Uterus (tissue), 4 donors: ENCODE results near the gene CCDC136. TPM values are rescaled to one million over a fixed set of nuclear protein-coding genes. Genes with fewer than 3 reads are reported as not detected.

Experiments used
- DNase-seq, 2 donors: peaks; one replicate each; pipeline ENCODE4 v3.0.0-alpha.2; 2019 to 2020
- H3K27ac ChIP-seq, 2 donors: fragments of 200-600 bp; sonication (generic); 1 replicate in 1 of 2; 2 replicates in 1 of 2; pipeline ENCODE4 v1.5.1; 2016 to 2018
- H3K27me3 ChIP-seq, 2 donors: fragments of 200-600 bp; sonication (generic); one replicate each; pipeline ENCODE4 v1.5.1; 2018 to 2019; ENCODE audit warnings: control low read depth in 1 of 2
- H3K36me3 ChIP-seq, 2 donors: fragments of 200-600 bp; sonication (generic); one replicate each; pipeline ENCODE4 v1.5.1; 2019; ENCODE audit warnings: control low read depth in 1 of 2
- H3K4me1 ChIP-seq, 2 donors: fragments of 200-600 bp; sonication (generic); one replicate each; pipeline ENCODE4 v1.5.1; 2018 to 2019; ENCODE audit warnings: control low read depth in 1 of 2
- H3K4me3 ChIP-seq, 2 donors: fragments of 200-600 bp; sonication (generic); 1 replicate in 1 of 2; 2 replicates in 1 of 2; pipeline ENCODE4 v1.5.1; 2018 to 2019; ENCODE audit warnings: mild to moderate bottlenecking in 1 of 2
- H3K9me3 ChIP-seq, 2 donors: fragments of 200-600 bp; sonication (generic); one replicate each; pipeline ENCODE4 v1.5.1; 2019; ENCODE audit warnings: control low read depth in 1 of 2
- POLR2A ChIP-seq, 2 donors: fragments of 450-650 bp; IDR thresholded peaks; one replicate each; pipeline ENCODE4 v1.6.1; 2016; ENCODE audit warnings: antibody characterized with exemption in 2 of 2, mild to moderate bottlenecking in 1 of 2, moderate library complexity in 1 of 2
- intact Hi-C: fragments of 100-400 bp; cut with DNase I; formaldehyde crosslinking; loops from one replicate; pipeline ENCODE4 v1.15.1; 2023; ENCODE audit warnings: low total_unique reads
- total RNA-seq, 4 donors: library from RNA; depleted of rRNA in 3 of 4; stranded (reverse); fragments of >200 nt in 3 of 4; gene quantifications; one replicate each; pipeline versions ENCODE4 v1.1.0 to v1.2.4, GENCODE V29; 2014 to 2023
- TF ChIP-seq, protein P1 (sequence below), 4 experiments: fragments of 200-600 bp in 2 of 4; fragments of 450-650 bp in 2 of 4; sonication (generic) in 2 of 4; IDR thresholded peaks; one replicate each; pipeline ENCODE4 v1.5.1; 2016 to 2019; ENCODE audit warnings: antibody characterized with exemption in 4 of 4, mild to moderate bottlenecking in 2 of 4, moderate library complexity in 1 of 4
- donor health status: DM: yes; HTN: yes; CAD: no.

CCDC136 gene
- total RNA-seq, 4 donors from 2014 or later = 11.5 to 26.4 (median 14.8) TPM

- Histone ChIP-seq H3K27me3 (no peaks in the 10 kb centered on the region), H3K9me3 (no peaks in the 10 kb centered on the region), H3K4me3 (no peak overlapping the region), H3K27ac (no peak overlapping the region), H3K4me1 (peaks cover 5 to 19% of the 10 kb centered on the region in 2 donors), H3K36me3 (no peaks in the 10 kb centered on the region)
- no peak for TF ChIP-seq POLR2A (IDR thresholded peaks at IDR 0.05)
- TF ChIP-seq, protein P1, sequence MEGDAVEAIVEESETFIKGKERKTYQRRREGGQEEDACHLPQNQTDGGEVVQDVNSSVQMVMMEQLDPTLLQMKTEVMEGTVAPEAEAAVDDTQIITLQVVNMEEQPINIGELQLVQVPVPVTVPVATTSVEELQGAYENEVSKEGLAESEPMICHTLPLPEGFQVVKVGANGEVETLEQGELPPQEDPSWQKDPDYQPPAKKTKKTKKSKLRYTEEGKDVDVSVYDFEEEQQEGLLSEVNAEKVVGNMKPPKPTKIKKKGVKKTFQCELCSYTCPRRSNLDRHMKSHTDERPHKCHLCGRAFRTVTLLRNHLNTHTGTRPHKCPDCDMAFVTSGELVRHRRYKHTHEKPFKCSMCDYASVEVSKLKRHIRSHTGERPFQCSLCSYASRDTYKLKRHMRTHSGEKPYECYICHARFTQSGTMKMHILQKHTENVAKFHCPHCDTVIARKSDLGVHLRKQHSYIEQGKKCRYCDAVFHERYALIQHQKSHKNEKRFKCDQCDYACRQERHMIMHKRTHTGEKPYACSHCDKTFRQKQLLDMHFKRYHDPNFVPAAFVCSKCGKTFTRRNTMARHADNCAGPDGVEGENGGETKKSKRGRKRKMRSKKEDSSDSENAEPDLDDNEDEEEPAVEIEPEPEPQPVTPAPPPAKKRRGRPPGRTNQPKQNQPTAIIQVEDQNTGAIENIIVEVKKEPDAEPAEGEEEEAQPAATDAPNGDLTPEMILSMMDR (IDR thresholded peaks at IDR 0.05) = no peak
- DNase-seq = no peak
- intact Hi-C loops = no loop called here
Observed at GRCh38 chr7:128867842-128868623, 76.3 kb downstream of the CCDC136 start.

DNA sequence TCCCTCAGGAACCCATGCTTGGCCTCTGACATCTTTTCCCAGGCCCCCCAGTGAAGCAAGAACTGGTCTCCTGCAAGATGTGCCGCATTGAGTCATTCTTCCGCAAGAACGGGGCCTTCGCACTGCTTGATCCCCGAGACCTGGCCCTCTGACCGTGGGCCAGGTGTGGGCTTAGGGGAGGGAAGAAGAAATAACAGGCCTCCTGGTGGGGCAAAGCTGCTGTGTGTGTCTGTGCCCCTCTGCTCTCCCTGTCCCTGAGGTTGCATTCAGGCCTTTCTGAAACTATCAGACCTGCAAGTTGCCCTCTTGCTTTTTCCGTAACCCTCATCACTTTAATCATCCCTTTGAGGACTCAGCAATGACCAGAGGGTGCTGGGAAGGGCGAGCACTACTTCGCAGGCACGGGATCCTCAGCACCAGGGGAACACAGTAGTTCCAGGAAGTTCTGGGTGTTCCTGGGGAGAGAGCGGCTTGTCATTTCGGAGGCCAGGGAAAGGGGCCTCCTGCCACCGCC is 76.9 kb downstream of the CCDC136 start:
- peak overlapping the region in 1 of 2 donors; percentile 38 for H3K4me3 ChIP-seq
- H3K27ac ChIP-seq = no peak overlapping the region
- no peak for DNase-seq
- peaks cover 3 to 16% of the 10 kb centered on the region in 2 donors for H3K4me1 ChIP-seq
- TF ChIP-seq POLR2A (IDR thresholded peaks at IDR 0.05) = no peak
- TF ChIP-seq, protein P1 (IDR thresholded peaks at IDR 0.05) = no peak
- intact Hi-C loops = no loop called here
- no peaks in the 10 kb centered on the region for H3K27me3 ChIP-seq
- no peaks in the 10 kb centered on the region for H3K36me3 ChIP-seq
- no peaks in the 10 kb centered on the region for H3K9me3 ChIP-seq

DNA sequence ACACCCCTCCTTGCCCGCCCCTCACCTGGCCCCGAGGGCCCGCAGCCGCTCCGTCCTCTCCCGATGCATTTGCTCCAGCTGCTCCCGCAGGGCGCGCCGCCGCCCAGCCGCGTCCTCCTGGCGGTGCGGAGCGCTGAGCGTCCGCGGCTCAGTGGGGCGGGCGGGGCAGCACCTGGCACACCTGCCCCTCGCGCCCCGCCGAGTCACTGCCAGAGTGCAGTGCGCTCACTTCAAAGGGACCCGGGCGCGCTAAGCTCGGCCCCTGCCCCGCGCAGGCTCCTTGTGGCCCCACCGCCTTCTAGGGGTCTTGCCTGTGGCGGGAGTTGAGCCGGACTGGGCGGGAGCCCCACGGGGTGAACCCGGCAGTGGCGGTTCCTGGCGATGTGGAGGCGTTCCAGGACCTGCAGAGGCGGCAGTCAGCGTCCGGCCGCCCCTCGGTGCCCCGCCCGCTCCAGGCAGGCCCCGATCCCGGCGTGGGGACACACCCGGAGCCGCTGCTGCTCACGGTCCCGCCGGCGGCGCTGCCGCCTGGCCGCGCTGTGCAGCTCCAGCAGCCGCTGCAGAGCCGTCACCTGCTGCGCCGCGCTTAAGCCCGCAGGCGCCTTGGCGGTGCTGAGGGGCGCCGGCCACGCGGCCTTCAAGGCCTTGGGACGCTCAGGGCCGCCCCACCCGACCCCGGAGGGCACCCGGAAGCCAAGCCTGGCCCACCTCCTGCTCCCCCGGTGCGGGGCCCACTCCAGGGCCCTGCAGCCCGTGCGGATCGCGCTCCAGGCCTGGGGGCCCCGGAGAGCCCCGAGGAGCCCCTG is 77.6 kb downstream of the CCDC136 start:
- no peaks in the 10 kb centered on the region for H3K27me3 ChIP-seq
- no peaks in the 10 kb centered on the region for H3K36me3 ChIP-seq
- H3K4me3 ChIP-seq = peak overlapping the region; percentile 37 to 38
- peaks cover 0 to 11% of the 10 kb centered on the region in 2 donors for H3K4me1 ChIP-seq
- H3K9me3 ChIP-seq = no peaks in the 10 kb centered on the region
- TF ChIP-seq, protein P1 (IDR thresholded peaks at IDR 0.05) = peak in 2 of 4 experiments; percentile 31 to 49
- TF ChIP-seq POLR2A (IDR thresholded peaks at IDR 0.05) = peak in 1 of 2 donors; percentile 11
- intact Hi-C loops = no loop called here
- peak in 1 of 2 donors; percentile 45 for DNase-seq
- no peak overlapping the region for H3K27ac ChIP-seq

GRCh38 chr7:128869944-128870285 is 78.1 kb downstream of the CCDC136 start:
- DNase-seq = no peak
- Histone ChIP-seq H3K4me3 (peak overlapping the region; percentile 37 to 38), H3K36me3 (no peaks in the 10 kb centered on the region), H3K4me1 (peaks cover 0 to 11% of the 10 kb centered on the region in 2 donors), H3K9me3 (no peaks in the 10 kb centered on the region), H3K27me3 (no peaks in the 10 kb centered on the region), H3K27ac (no peak overlapping the region)
- TF ChIP-seq, protein P1 (IDR thresholded peaks at IDR 0.05) = no peak
- no peak for TF ChIP-seq POLR2A (IDR thresholded peaks at IDR 0.05)
- intact Hi-C loops = loop anchor here (5.0 kb wide), 1 partner anchor 78 kb away; the partner anchor contains the start of gene CCDC136
